ENCODE measurements around the gene ARHGAP26.

DNA sequence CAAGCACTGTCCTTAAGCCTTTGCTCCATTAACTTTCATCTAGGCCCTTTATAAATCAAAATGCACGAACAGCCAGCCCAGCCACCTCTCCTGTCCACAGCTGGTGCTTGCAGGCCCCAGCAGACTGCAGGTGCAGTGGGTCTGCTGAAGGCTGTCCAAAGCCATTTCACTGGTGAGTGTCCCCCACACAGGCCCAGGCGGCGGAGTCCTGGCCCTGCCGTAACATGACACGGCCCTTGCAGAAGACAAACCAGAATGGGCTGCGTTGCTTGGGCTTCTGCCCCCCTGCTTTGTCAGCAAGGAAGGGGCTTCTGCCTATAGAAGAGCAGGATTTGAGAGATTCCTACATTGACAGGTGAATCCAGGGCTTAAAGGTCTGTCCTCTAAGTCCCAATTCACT is 444.7 kb downstream of the ARHGAP26 start:
- TF ChIP-seq, protein P1, sequence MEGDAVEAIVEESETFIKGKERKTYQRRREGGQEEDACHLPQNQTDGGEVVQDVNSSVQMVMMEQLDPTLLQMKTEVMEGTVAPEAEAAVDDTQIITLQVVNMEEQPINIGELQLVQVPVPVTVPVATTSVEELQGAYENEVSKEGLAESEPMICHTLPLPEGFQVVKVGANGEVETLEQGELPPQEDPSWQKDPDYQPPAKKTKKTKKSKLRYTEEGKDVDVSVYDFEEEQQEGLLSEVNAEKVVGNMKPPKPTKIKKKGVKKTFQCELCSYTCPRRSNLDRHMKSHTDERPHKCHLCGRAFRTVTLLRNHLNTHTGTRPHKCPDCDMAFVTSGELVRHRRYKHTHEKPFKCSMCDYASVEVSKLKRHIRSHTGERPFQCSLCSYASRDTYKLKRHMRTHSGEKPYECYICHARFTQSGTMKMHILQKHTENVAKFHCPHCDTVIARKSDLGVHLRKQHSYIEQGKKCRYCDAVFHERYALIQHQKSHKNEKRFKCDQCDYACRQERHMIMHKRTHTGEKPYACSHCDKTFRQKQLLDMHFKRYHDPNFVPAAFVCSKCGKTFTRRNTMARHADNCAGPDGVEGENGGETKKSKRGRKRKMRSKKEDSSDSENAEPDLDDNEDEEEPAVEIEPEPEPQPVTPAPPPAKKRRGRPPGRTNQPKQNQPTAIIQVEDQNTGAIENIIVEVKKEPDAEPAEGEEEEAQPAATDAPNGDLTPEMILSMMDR (IDR thresholded peaks at IDR 0.05): no peak
- TF ChIP-seq POLR2A (IDR thresholded peaks at IDR 0.05): no peak

All from lower leg skin (tissue), 3 donors.